ENCODE measurements around the gene CEACAM1.

The CEACAM1 gene

GRCh38 chr19:42528354-42529247, at the start of gene CEACAM1:
CEACAM1 (minus strand) TSS chr19:42528481; CDS start chr19:42528374, 107 bp downstream.
- DNase-seq (ENCODE audit: extremely low spot score) = no peak
- CTCF ChIA-PET = interaction anchor here (0.6 to 4.5 kb wide), 7 partner anchors 30 to 90 kb away, joined by 3 to 25 read pairs (median 5); no protein-coding TSS in a partner anchor
- POLR2A ChIA-PET = no interaction called here
- TF ChIP-seq HDGF (IDR thresholded peaks at IDR 0.05; ENCODE audit: borderline replicate concordance) (no peak), L3MBTL2 (conservative IDR thresholded peaks at IDR 0.05) (no peak), ELF4 (IDR thresholded peaks at IDR 0.05) (no peak), BHLHE40 (IDR thresholded peaks at IDR 0.05; ENCODE audit: borderline replicate concordance) (no peak), TARDBP (IDR thresholded peaks at IDR 0.05) (no peak), FOXK2 (IDR thresholded peaks at IDR 0.05) (no peak), NFRKB (IDR thresholded peaks at IDR 0.05) (no peak), SUZ12 (IDR thresholded peaks at IDR 0.05) (no peak), LEF1 (IDR thresholded peaks at IDR 0.05; ENCODE audit: borderline replicate concordance) (no peak), SP1 (IDR thresholded peaks at IDR 0.05) (no peak), CTBP1 (IDR thresholded peaks at IDR 0.05; ENCODE audit: borderline replicate concordance) (no peak), FOXA1 (IDR thresholded peaks at IDR 0.05) (no peak), FOXM1 (IDR thresholded peaks at IDR 0.05; ENCODE audit: borderline replicate concordance) (no peak), ZNF384 (IDR thresholded peaks at IDR 0.05) (no peak), ARNT (IDR thresholded peaks at IDR 0.05) (no peak)
- TF ChIP-seq, protein P1, sequence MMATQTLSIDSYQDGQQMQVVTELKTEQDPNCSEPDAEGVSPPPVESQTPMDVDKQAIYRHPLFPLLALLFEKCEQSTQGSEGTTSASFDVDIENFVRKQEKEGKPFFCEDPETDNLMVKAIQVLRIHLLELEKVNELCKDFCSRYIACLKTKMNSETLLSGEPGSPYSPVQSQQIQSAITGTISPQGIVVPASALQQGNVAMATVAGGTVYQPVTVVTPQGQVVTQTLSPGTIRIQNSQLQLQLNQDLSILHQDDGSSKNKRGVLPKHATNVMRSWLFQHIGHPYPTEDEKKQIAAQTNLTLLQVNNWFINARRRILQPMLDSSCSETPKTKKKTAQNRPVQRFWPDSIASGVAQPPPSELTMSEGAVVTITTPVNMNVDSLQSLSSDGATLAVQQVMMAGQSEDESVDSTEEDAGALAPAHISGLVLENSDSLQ (IDR thresholded peaks at IDR 0.05) = no peak

- ChIA-PET POLR2A (no interaction called here), CTCF (interaction anchor here (0.7 kb wide), 1 partner anchor 13 kb away, joined by 3 read pairs; no protein-coding TSS in a partner anchor)
- no peak for DNase-seq (ENCODE audit: extremely low spot score)
- TF ChIP-seq ELF4 (IDR thresholded peaks at IDR 0.05) = no peak
- TF ChIP-seq CTBP1 (IDR thresholded peaks at IDR 0.05; ENCODE audit: borderline replicate concordance) = no peak
- no peak for TF ChIP-seq HDGF (IDR thresholded peaks at IDR 0.05; ENCODE audit: borderline replicate concordance)
- TF ChIP-seq SP1 (IDR thresholded peaks at IDR 0.05) = no peak
- no peak for TF ChIP-seq SUZ12 (IDR thresholded peaks at IDR 0.05)
- no peak for TF ChIP-seq ZNF384 (IDR thresholded peaks at IDR 0.05)
- TF ChIP-seq BHLHE40 (IDR thresholded peaks at IDR 0.05; ENCODE audit: borderline replicate concordance) = no peak
- TF ChIP-seq TARDBP (IDR thresholded peaks at IDR 0.05) = no peak
- no peak for TF ChIP-seq FOXM1 (IDR thresholded peaks at IDR 0.05; ENCODE audit: borderline replicate concordance)
- no peak for TF ChIP-seq FOXA1 (IDR thresholded peaks at IDR 0.05)
- no peak for TF ChIP-seq ARNT (IDR thresholded peaks at IDR 0.05)
- TF ChIP-seq FOXK2 (IDR thresholded peaks at IDR 0.05) = no peak
- TF ChIP-seq LEF1 (IDR thresholded peaks at IDR 0.05; ENCODE audit: borderline replicate concordance) = no peak
- TF ChIP-seq, protein P1 (IDR thresholded peaks at IDR 0.05) = no peak
- TF ChIP-seq L3MBTL2 (conservative IDR thresholded peaks at IDR 0.05) = no peak
- no peak for TF ChIP-seq NFRKB (IDR thresholded peaks at IDR 0.05)
These were observed 48.7 kb upstream of the CEACAM1 start for GRCh38 chr19:42577016-42577415.

DNA sequence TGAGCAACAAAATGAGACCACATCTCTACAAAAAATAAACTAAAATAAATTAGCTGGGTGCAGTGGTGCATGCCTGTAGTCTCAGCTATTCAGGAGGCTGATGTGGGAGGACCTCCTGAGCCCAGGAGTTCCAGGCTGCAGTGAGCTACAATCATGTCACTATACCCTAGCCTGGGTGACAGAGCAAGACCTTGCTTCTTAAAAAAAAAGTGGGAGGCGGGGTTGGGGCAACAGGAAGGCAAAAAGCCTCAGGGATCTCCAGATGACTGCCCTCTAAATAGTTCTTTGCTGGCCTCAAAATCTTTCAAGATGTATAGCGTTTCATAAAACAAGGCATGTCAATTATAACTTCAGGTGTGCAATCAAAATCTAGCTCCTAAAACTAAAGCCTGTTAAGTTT, 48.0 kb upstream of the CEACAM1 start:
- DNase-seq (ENCODE audit: extremely low spot score) = no peak
- ChIA-PET POLR2A (no interaction called here), CTCF (interaction anchor here (0.7 kb wide), 1 partner anchor 13 kb away, joined by 3 read pairs; no protein-coding TSS in a partner anchor)
- TF ChIP-seq FOXK2 (IDR thresholded peaks at IDR 0.05) (no peak), ZNF384 (IDR thresholded peaks at IDR 0.05) (no peak), BHLHE40 (IDR thresholded peaks at IDR 0.05; ENCODE audit: borderline replicate concordance) (no peak)

GRCh38 chr19:42573642-42574041, 45.4 kb upstream of the CEACAM1 start:
- no peak for TF ChIP-seq SUZ12 (IDR thresholded peaks at IDR 0.05)
- ChIA-PET CTCF (no interaction called here), POLR2A (no interaction called here)
- no peak for DNase-seq (ENCODE audit: extremely low spot score)

DNA sequence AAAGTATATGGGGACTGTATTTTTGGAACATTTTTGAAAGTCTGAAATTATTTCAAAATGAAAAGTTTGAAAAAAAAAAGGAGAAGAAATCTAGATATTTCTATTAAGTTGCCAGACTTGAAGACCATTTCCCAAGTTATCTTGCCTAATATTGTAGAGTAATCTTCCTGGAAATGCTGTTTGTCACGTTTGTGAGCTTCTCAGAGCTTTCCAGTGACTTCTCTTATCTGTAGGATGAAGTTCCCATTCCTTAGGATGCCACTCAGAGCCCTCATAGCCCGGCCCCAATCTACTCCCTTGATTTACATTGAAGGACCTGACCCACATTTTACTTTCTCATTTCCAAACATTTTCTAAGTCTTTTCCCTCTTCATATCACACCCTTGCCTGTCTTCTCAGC, 42.8 kb upstream of the CEACAM1 start:
- CTCF ChIA-PET = no interaction called here
- no peak for TF ChIP-seq SUZ12 (IDR thresholded peaks at IDR 0.05)
- no peak for TF ChIP-seq CTBP1 (IDR thresholded peaks at IDR 0.05; ENCODE audit: borderline replicate concordance)
- TF ChIP-seq ARNT (IDR thresholded peaks at IDR 0.05) = no peak
- TF ChIP-seq FOXA1 (IDR thresholded peaks at IDR 0.05) = no peak
- TF ChIP-seq LEF1 (IDR thresholded peaks at IDR 0.05; ENCODE audit: borderline replicate concordance) = no peak
- no peak for TF ChIP-seq FOXM1 (IDR thresholded peaks at IDR 0.05; ENCODE audit: borderline replicate concordance)
- no peak for TF ChIP-seq NFRKB (IDR thresholded peaks at IDR 0.05)
- TF ChIP-seq ELF4 (IDR thresholded peaks at IDR 0.05) = no peak
- no peak for TF ChIP-seq SP1 (IDR thresholded peaks at IDR 0.05)
- no peak for TF ChIP-seq FOXK2 (IDR thresholded peaks at IDR 0.05)
- TF ChIP-seq BHLHE40 (IDR thresholded peaks at IDR 0.05; ENCODE audit: borderline replicate concordance) = no peak
- no peak for DNase-seq (ENCODE audit: extremely low spot score)
- POLR2A ChIA-PET = no interaction called here

DNA sequence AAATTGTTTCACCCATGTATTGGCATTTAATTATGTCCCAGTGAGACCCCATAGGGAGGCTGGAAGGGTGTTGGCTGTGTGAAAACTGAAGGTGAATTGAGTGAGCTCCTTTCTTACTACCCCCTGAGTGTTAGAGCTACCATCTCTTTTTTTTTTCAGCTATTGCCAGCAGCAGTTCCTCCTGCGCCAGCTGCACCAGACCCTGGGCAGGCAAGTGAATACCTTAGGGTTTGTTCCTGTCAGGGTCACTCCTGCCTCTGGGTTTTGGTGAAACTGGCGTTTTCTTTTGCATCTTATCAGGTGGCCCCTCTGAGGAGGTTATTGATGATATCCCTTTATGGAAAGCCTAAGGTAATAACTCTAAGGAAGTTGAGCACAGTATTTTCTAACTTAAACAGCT, 40.9 kb upstream of the CEACAM1 start:
- no peak for DNase-seq (ENCODE audit: extremely low spot score)
- ChIA-PET CTCF (interaction anchor here (1.1 kb wide), 1 partner anchor 66 kb away, joined by 3 read pairs; no protein-coding TSS in a partner anchor), POLR2A (no interaction called here)
- TF ChIP-seq CTBP1 (IDR thresholded peaks at IDR 0.05; ENCODE audit: borderline replicate concordance) (no peak), ELF4 (IDR thresholded peaks at IDR 0.05) (no peak), FOXM1 (IDR thresholded peaks at IDR 0.05; ENCODE audit: borderline replicate concordance) (no peak), ARNT (IDR thresholded peaks at IDR 0.05) (no peak), SP1 (IDR thresholded peaks at IDR 0.05) (no peak), LEF1 (IDR thresholded peaks at IDR 0.05; ENCODE audit: borderline replicate concordance) (no peak), L3MBTL2 (conservative IDR thresholded peaks at IDR 0.05) (no peak), FOXA1 (IDR thresholded peaks at IDR 0.05) (no peak), FOXK2 (IDR thresholded peaks at IDR 0.05) (no peak), HDGF (IDR thresholded peaks at IDR 0.05; ENCODE audit: borderline replicate concordance) (no peak), TARDBP (IDR thresholded peaks at IDR 0.05) (no peak), SUZ12 (IDR thresholded peaks at IDR 0.05) (no peak), ZNF384 (IDR thresholded peaks at IDR 0.05) (no peak), NFRKB (IDR thresholded peaks at IDR 0.05) (no peak)
- TF ChIP-seq, protein P1 (IDR thresholded peaks at IDR 0.05) = no peak

Measured in HEK293T (cell line).